Measurements from ENCODE around the gene POP4. TPM values are rescaled to one million over a fixed set of nuclear protein-coding genes. Genes with fewer than 3 reads are reported as not detected.

The POP4 gene
- total RNA-seq, 1 experiment from 2014 or later, result 60.3 TPM

- intact Hi-C loops (cut with micrococcal nuclease), result loop anchor here (10.0 kb wide), 1 partner anchor 1039 kb away; no protein-coding TSS in a partner anchor
- ChIA-PET CTCF (interaction anchor here (0.8 to 1.0 kb wide), 2 partner anchors 10 to 101 kb away, joined by 3 to 5 read pairs; partner anchors contain the start of gene POP4), POLR2A (interaction anchor here (1.1 kb wide), 1 partner anchor 10 kb away, joined by 3 read pairs; the partner anchor contains the start of gene POP4)
- Mint-ChIP-seq H3K9me3 (ENCODE audit: unreplicated experiment) (no peaks in the 10 kb centered on the region), H3K4me3 (ENCODE audit: unreplicated experiment) (no peak overlapping the region), H3K4me1 (ENCODE audit: insufficient read depth, unreplicated experiment) (no peaks in the 10 kb centered on the region), H3K36me3 (ENCODE audit: insufficient read depth, unreplicated experiment) (peaks cover 32% of the 10 kb centered on the region), H3K27me3 (ENCODE audit: insufficient read depth, unreplicated experiment) (peaks cover 12% of the 10 kb centered on the region), H3K27ac (ENCODE audit: low read depth, unreplicated experiment) (no peak overlapping the region)
- no peak for DNase-seq (ENCODE audit: unreplicated experiment)
- TF ChIP-seq CTCF (IDR thresholded peaks at IDR 0.05; ENCODE audit: unreplicated experiment), result no peak
- no TSS peak for BruUV-seq (replicated peaks)
These were observed 9.9 kb downstream of the POP4 start for GRCh38 chr19:29615891-29616425.

GRCh38 chr19:29616541-29616940, 10.5 kb downstream of the POP4 start:
- peaks cover 18% of the 10 kb centered on the region for H3K27me3 Mint-ChIP-seq (ENCODE audit: insufficient read depth, unreplicated experiment)
- POLR2A ChIA-PET, result interaction anchor here (0.9 to 1.3 kb wide), 3 partner anchors 10 to 100 kb away, joined by 3 to 5 read pairs (median 4); partner anchors contain the start of gene POP4
- no peak overlapping the region for H3K4me3 Mint-ChIP-seq (ENCODE audit: unreplicated experiment)
- H3K9me3 Mint-ChIP-seq (ENCODE audit: unreplicated experiment), result no peaks in the 10 kb centered on the region
- BruUV-seq (replicated peaks), result no TSS peak
- DNase-seq (ENCODE audit: unreplicated experiment), result no peak
- H3K27ac Mint-ChIP-seq (ENCODE audit: low read depth, unreplicated experiment), result no peak overlapping the region
- intact Hi-C loops (cut with micrococcal nuclease), result loop anchor here (10.0 kb wide), 1 partner anchor 1038 kb away; no protein-coding TSS in a partner anchor
- TF ChIP-seq CTCF (IDR thresholded peaks at IDR 0.05; ENCODE audit: unreplicated experiment), result no peak
- peaks cover 32% of the 10 kb centered on the region for H3K36me3 Mint-ChIP-seq (ENCODE audit: insufficient read depth, unreplicated experiment)
- no peaks in the 10 kb centered on the region for H3K4me1 Mint-ChIP-seq (ENCODE audit: insufficient read depth, unreplicated experiment)
- CTCF ChIA-PET, result interaction anchor here (0.8 to 3.2 kb wide), 3 partner anchors 10 to 100 kb away, joined by 3 to 20 read pairs (median 5); partner anchors contain the start of gene POP4

- H3K27me3 Mint-ChIP-seq (ENCODE audit: insufficient read depth, unreplicated experiment), result peaks cover 21% of the 10 kb centered on the region
- no peak overlapping the region for H3K4me3 Mint-ChIP-seq (ENCODE audit: unreplicated experiment)
- DNase-seq (ENCODE audit: unreplicated experiment), result no peak
- no TSS peak for BruUV-seq (replicated peaks)
- no peak for TF ChIP-seq CTCF (IDR thresholded peaks at IDR 0.05; ENCODE audit: unreplicated experiment)
- H3K36me3 Mint-ChIP-seq (ENCODE audit: insufficient read depth, unreplicated experiment), result peaks cover 26% of the 10 kb centered on the region
- intact Hi-C loops (cut with micrococcal nuclease), result loop anchor here (10.0 kb wide), 1 partner anchor 1037 kb away; no protein-coding TSS in a partner anchor
- H3K4me1 Mint-ChIP-seq (ENCODE audit: insufficient read depth, unreplicated experiment), result no peaks in the 10 kb centered on the region
- ChIA-PET POLR2A (interaction anchor here (0.6 to 1.3 kb wide), 3 partner anchors 11 to 215 kb away, joined by 3 to 5 read pairs (median 4); partner anchors contain the start of gene POP4), CTCF (interaction anchor here (0.5 to 3.2 kb wide), 4 partner anchors 9 to 99 kb away, joined by 3 to 20 read pairs (median 3); no protein-coding TSS in a partner anchor)
- no peak overlapping the region for H3K27ac Mint-ChIP-seq (ENCODE audit: low read depth, unreplicated experiment)
- no peaks in the 10 kb centered on the region for H3K9me3 Mint-ChIP-seq (ENCODE audit: unreplicated experiment)
These were observed 11.5 kb downstream of the POP4 start for GRCh38 chr19:29617366-29618266.

GRCh38 chr19:29618434-29618833, 12.4 kb downstream of the POP4 start:
- BruUV-seq (replicated peaks), result no TSS peak
- H3K36me3 Mint-ChIP-seq (ENCODE audit: insufficient read depth, unreplicated experiment), result peaks cover 19% of the 10 kb centered on the region
- H3K27me3 Mint-ChIP-seq (ENCODE audit: insufficient read depth, unreplicated experiment), result peaks cover 21% of the 10 kb centered on the region
- H3K27ac Mint-ChIP-seq (ENCODE audit: low read depth, unreplicated experiment), result no peak overlapping the region
- intact Hi-C loops (cut with micrococcal nuclease), result loop anchor here (10.0 kb wide), 1 partner anchor 1036 kb away; no protein-coding TSS in a partner anchor
- no peak for DNase-seq (ENCODE audit: unreplicated experiment)
- H3K4me1 Mint-ChIP-seq (ENCODE audit: insufficient read depth, unreplicated experiment), result no peaks in the 10 kb centered on the region
- H3K9me3 Mint-ChIP-seq (ENCODE audit: unreplicated experiment), result no peaks in the 10 kb centered on the region
- H3K4me3 Mint-ChIP-seq (ENCODE audit: unreplicated experiment), result no peak overlapping the region
- POLR2A ChIA-PET, result interaction anchor here (0.6 kb wide), 1 partner anchor 214 kb away, joined by 3 read pairs; no protein-coding TSS in a partner anchor
- TF ChIP-seq CTCF (IDR thresholded peaks at IDR 0.05; ENCODE audit: unreplicated experiment), result no peak
- CTCF ChIA-PET, result interaction anchor here (0.5 to 3.2 kb wide), 3 partner anchors 10 to 98 kb away, joined by 3 to 20 read pairs (median 3); no protein-coding TSS in a partner anchor
